Fibroblast of mammary gland (primary cell): ENCODE results near the gene FXYD6.
A peak's percentile ranks its signal among the peaks of the same experiment; 100 is the strongest.

Source experiments
- DNase-seq: peaks from one replicate; pipeline ENCODE4 v3.0.0-alpha.2; 2010; ENCODE audit warnings: low read depth
- H3K4me3 ChIP-seq: 2 replicates; pipeline ENCODE4 v1.5.1; 2011; ENCODE audit warnings: low read depth, mild to moderate bottlenecking, low read length, moderate library complexity; ENCODE audit not compliant: control insufficient read depth
- TF ChIP-seq, protein P1 (sequence below): conservative IDR thresholded peaks from 2 replicates; pipeline ENCODE4 v1.5.1; 2011; ENCODE audit warnings: low read depth, low read length, inconsistent platforms; ENCODE audit not compliant: control insufficient read depth, insufficient read depth

Gene FXYD6

DNA sequence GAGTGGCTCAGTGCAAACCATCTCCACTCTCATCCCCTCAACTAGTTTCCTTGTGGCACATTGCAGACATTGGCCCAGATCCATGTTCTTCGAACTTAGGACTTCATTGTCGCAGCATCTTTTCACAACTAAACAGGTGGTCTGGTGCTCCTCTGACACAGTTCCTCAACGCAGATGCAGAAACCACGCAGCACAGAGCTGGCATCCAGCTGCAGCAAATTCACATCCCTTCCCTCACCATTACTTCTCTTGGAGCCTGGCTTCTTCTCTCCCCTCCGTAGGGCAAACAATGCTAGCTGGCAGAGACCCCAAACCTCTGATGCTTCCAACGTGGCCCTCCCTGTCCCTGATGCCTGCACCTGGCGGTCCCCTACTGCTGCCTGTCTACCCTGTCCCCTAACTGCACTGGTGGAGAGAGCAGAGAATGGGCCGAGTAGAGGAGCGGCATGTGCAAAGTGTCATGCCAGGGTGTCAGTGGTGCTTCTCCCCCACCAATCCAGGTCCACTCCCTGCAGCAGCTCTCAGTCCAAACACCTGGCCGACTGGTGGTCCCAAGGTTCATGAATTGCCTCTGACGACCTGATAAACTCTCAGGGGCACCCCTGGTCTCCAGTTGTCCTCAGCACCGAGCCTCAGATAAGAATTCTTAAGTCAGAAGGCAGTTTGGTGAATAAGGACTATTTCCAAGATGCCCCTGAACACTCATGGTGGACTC lies 34.6 kb upstream of the FXYD6 start:
- no peak for DNase-seq
- no peak overlapping the region for H3K4me3 ChIP-seq
- TF ChIP-seq, protein P1, sequence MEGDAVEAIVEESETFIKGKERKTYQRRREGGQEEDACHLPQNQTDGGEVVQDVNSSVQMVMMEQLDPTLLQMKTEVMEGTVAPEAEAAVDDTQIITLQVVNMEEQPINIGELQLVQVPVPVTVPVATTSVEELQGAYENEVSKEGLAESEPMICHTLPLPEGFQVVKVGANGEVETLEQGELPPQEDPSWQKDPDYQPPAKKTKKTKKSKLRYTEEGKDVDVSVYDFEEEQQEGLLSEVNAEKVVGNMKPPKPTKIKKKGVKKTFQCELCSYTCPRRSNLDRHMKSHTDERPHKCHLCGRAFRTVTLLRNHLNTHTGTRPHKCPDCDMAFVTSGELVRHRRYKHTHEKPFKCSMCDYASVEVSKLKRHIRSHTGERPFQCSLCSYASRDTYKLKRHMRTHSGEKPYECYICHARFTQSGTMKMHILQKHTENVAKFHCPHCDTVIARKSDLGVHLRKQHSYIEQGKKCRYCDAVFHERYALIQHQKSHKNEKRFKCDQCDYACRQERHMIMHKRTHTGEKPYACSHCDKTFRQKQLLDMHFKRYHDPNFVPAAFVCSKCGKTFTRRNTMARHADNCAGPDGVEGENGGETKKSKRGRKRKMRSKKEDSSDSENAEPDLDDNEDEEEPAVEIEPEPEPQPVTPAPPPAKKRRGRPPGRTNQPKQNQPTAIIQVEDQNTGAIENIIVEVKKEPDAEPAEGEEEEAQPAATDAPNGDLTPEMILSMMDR, result no peak

- DNase-seq, result no peak
- H3K4me3 ChIP-seq, result no peak overlapping the region
- TF ChIP-seq, protein P1, result peak; percentile 3
Observed at GRCh38 chr11:117910525-117910924, 34.1 kb upstream of the FXYD6 start.

DNA sequence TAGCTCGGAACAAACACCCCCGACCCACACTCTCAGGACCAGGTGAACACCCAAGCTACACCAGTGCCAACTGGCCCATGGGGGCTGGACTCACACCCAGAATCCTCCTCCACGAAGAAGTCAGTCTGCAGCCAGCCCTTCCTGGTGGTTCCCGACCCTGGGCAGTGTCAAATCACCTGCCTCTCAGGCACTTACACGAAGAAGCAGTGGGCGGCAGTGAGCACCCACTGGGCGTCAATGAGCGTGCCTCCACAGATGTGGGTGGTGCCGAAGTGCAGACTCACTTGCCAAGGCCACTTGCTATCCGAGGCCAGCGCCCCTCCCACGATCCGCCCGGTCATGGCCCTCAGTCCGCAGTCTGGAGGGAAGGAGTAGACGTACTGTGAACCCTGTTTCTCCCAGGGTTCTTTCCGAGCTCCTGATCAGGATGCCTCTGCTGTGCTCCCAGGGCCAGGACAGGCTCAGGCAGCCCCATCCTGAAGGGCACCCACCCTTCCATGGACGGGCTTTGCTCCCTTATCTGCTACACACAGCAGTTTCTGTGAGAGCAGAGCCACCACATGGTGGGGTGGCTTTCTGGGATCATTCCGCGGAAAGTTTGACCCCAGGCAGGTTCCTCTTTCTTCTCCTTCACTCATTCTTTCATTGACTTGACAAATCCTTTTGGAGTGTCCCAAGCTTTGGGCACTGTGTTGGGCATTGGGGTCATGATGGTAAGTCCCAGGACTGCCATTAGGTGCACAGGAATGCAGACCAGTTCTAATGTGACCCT lies 33.3 kb upstream of the FXYD6 start:
- no peak for DNase-seq
- H3K4me3 ChIP-seq, result no peak overlapping the region
- TF ChIP-seq, protein P1, result no peak

DNA sequence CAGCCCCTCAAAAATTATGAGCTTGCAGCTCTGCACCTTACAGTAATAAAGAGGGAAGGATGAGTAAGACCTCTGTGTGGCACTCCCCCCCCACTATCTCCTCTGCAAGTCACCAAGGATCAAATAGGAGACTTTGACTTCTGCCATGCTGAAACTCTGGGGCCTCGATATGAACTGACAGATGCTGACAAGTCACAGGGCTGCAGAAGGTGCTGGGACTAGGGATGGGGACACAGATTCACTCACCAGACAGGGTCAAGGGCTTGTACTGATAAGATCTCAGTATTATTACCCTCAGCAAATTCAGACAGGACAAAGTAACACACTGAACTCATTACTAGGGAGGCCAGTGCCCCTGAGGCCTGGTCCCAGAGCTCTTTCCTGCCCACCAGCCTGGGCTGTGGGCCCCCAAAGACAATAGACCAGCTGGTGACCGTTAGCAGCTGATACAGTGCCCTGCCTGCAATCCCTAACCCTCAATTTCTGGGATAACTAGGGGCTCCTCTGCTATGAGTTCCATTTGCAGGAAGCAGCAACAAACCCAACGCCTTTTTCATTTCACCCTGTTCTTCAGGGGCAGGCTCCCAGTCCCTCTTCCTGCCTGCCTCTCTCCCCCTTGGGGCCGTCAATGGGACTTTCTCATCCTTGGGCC lies 32.6 kb upstream of the FXYD6 start:
- TF ChIP-seq, protein P1, result no peak
- DNase-seq, result no peak
- no peak overlapping the region for H3K4me3 ChIP-seq

DNA sequence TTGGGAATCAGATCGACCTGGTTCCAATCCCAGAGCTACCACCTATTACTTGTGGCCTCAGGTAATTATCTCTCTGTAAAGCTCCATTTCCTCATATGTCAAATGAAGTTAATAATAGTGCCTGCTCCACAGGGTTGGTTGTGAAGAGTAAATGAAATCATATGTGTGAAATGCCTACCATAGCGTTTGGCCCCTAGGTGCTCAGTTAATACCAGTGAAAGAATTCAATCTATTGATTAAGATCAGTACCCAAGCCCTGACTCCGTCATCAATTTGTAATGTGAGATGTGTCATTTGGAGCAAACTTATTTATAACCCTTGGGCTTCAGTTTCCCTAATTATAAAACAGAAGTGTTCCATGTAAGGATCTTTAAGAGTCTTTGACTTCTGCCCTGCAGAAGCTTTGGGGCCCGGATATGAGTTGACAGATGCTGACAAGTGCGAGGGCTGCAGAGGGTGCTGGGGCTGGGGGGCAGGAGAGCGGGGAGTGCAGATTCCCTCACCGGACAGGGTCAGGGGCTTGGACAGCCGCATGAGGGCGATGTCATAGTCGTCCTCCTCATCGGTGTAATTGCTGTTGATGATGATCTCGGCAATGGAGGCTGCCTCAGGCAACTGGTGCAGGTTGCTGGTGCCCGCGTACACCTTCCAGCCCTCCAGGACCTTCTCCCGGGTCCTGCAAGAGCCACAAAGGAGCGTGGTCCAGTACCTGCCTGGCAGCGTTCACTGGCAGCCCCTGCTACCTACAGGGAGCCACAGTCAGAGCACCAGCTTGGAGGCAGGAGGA lies 31.8 kb upstream of the FXYD6 start:
- DNase-seq, result no peak
- TF ChIP-seq, protein P1, result no peak
- H3K4me3 ChIP-seq, result no peak overlapping the region
